Kidney epithelial cell (primary cell): Measurements from ENCODE around the gene KCNJ5. TPM values are rescaled to one million over a fixed set of nuclear protein-coding genes. Genes with fewer than 3 reads are reported as not detected.

Experiments
- DNase-seq: peaks from one replicate; pipeline ENCODE4 v3.0.0-alpha.2; 2010; ENCODE audit warnings: low read depth
- H3K27me3 ChIP-seq: 2 replicates; pipeline ENCODE4 v1.6.0; 2011; ENCODE audit warnings: low read length; ENCODE audit not compliant: control insufficient read depth, insufficient read depth
- H3K36me3 ChIP-seq: 2 replicates; pipeline ENCODE4 v1.5.1; 2011; ENCODE audit warnings: low read length; ENCODE audit not compliant: control insufficient read depth, insufficient read depth
- H3K4me3 ChIP-seq: 2 replicates; pipeline ENCODE4 v1.5.1; 2011; ENCODE audit warnings: low read depth, mild to moderate bottlenecking, control low read depth, low read length
- total RNA-seq: library from RNA; depleted of rRNA; stranded (reverse); fragments of >200 nt; gene quantifications from 2 replicates; pipeline ENCODE4 v1.2.3, GENCODE V29; 2015
- TF ChIP-seq, protein P1 (sequence below): IDR thresholded peaks from 2 replicates; pipeline ENCODE4 v1.5.1; 2011; ENCODE audit warnings: mild to moderate bottlenecking, moderate library complexity, low read length, control low read depth, inconsistent platforms; ENCODE audit not compliant: insufficient read depth, poor library complexity, severe bottlenecking

Gene KCNJ5
- total RNA-seq, 1 donor from 2014 or later: 3.4 TPM

DNA sequence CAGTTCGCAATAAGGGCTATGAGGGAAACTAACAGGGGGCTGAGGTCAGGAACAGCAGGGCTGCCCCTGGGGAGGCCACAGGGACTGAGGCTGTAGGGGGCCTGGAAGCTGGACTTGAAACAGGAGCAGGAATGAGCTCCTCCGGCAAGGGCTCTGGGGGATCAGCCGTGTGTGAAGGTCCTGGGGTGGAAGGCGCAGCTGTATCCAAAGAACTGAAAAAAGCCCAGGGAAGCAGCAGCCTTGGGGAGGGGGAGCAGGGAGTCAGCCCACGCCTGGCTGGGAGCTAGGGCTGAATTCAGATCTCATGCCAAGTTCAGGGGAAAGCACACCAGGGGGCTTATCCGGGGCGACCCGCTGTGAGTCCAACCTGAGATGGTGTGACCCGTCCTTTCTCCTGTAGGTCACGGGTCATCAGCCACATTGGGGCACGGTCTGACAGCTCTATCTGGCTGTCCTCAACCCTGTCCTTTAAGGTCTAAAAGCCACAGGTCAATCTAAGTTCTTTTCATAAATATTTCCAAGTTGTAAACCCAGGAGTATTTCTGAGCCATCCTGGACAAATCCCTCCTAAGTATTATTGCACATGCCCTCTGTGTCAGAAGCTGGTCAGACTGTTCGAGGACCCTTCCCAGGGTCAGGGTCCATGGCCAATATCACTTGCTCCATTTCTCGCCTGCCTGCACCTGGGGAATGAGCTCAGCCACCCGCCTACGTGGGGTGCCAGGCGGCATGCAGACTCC lies 33.5 kb downstream of the KCNJ5 start:
- TF ChIP-seq, protein P1, sequence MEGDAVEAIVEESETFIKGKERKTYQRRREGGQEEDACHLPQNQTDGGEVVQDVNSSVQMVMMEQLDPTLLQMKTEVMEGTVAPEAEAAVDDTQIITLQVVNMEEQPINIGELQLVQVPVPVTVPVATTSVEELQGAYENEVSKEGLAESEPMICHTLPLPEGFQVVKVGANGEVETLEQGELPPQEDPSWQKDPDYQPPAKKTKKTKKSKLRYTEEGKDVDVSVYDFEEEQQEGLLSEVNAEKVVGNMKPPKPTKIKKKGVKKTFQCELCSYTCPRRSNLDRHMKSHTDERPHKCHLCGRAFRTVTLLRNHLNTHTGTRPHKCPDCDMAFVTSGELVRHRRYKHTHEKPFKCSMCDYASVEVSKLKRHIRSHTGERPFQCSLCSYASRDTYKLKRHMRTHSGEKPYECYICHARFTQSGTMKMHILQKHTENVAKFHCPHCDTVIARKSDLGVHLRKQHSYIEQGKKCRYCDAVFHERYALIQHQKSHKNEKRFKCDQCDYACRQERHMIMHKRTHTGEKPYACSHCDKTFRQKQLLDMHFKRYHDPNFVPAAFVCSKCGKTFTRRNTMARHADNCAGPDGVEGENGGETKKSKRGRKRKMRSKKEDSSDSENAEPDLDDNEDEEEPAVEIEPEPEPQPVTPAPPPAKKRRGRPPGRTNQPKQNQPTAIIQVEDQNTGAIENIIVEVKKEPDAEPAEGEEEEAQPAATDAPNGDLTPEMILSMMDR: no peak
- no peak overlapping the region for H3K4me3 ChIP-seq
- no peaks in the 10 kb centered on the region for H3K36me3 ChIP-seq
- DNase-seq: no peak
- peaks cover 11% of the 10 kb centered on the region for H3K27me3 ChIP-seq

DNA sequence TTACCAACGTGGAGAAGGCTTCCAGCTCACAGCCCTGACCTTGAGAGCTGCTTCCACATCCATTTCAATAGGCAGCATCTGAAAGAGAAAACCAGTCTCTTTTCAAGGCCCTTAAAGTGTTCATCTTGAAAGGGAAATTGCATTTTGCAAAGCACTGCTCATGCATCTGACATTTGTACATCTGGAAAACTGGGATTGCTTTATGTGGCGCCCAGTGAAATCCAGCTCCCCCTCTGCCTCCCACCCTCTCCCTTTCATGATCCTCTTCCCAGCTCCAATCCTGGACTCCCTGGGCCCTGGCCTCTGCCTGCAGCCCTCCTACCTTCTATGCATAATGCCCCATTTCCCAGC lies 34.1 kb downstream of the KCNJ5 start:
- H3K27me3 ChIP-seq: peaks cover 11% of the 10 kb centered on the region
- TF ChIP-seq, protein P1: no peak
- H3K4me3 ChIP-seq: no peak overlapping the region
- H3K36me3 ChIP-seq: no peaks in the 10 kb centered on the region
- DNase-seq: no peak

DNA sequence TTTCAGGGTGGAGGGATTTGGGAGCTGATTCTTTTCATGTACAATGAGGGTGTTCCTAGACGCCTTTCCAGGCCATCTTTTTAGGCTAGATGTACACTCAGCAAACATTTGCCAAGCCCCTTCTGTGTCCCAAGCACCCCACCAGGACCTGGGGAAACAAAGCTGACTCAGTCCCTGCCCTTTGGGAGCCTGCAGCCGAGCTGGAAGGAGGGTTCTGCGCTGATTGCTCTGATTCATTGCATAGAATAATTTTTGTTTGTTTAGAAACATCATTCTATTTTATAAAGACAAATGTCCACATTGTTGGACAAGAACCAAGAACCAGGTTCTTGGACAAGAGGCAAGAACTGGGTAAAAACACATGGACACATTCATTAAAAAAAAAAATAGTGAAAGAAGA lies 34.8 kb downstream of the KCNJ5 start:
- no peak for DNase-seq
- no peaks in the 10 kb centered on the region for H3K36me3 ChIP-seq
- no peak overlapping the region for H3K4me3 ChIP-seq
- TF ChIP-seq, protein P1: no peak
- peaks cover 11% of the 10 kb centered on the region for H3K27me3 ChIP-seq

DNA sequence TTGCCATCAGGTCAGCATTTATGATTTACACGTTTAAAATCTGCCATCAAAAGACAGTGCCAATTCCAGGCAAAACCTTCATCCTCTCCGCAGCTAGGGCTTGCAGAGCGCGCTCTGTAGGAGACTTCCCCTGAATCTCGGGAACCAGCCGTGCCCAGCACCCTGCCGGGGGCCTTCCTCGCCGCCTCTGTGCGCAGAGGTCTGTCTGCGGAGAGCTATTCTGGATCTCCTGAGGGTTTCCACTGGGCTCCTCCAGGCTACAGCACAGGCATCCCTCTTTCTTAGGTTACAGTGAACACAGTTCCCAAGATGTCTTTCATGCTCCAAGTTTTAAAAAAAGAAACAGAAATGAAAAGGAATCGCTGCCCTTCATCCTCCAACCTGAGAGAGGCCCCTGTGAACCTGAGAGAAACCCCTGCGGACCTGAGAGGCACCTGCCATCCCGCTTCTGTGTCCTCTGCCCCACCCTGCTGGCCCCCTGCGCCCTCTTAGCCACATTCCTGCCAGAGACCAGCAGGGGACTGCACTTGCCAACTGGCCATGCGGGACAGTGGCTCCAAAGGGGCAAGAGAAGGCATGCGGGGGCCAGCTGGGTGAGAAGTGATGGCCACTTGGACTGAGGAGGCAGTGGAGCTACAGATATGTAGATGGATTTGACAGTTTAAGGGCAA lies 35.4 kb downstream of the KCNJ5 start:
- no peak overlapping the region for H3K4me3 ChIP-seq
- H3K27me3 ChIP-seq: peaks cover 11% of the 10 kb centered on the region
- DNase-seq: no peak
- TF ChIP-seq, protein P1: no peak
- no peaks in the 10 kb centered on the region for H3K36me3 ChIP-seq

DNA sequence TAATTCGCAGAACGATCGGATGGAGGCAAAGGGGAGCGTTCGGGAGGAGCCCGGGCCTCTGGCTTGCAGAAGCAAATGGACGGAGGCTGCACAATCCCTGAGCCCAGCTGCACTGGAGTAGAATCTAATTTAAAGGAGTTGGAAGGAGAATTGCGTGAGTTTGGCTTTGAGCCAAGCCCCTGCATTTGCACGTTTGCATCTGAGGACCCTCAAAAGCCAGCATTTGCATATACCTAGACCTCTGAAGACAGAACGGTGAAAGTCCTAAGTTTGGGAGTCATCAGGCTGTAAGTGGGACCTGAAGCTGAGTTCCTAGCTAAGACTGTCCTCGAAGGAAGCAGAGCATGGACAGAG lies 35.9 kb downstream of the KCNJ5 start:
- no peak for DNase-seq
- peaks cover 11% of the 10 kb centered on the region for H3K27me3 ChIP-seq
- no peaks in the 10 kb centered on the region for H3K36me3 ChIP-seq
- no peak overlapping the region for H3K4me3 ChIP-seq
- TF ChIP-seq, protein P1: no peak
